HG03378 (cell line): ENCODE data around the gene ARAF.
A peak's percentile ranks its signal among the peaks of the same experiment; 100 is the strongest.
"Not testable (repeated sequence)": the region's sequence is repeated elsewhere in the genome, so short reads cannot be mapped to it uniquely, and the experiment has no call there.

ENCODE experiments used
- ATAC-seq: cut with Tn5 transposase; IDR thresholded peaks from one replicate; pipeline ENCODE4 v1.9.1; 2021; ENCODE audit warnings: mild to moderate bottlenecking, moderate library complexity; ENCODE audit not compliant: unreplicated experiment

The ARAF gene

GRCh38 chrX:47560934-47561658 is at the start of gene ARAF:
Gene ARAF, plus strand, starts transcription at chrX:47561205. Its CDS starts 1,763 bp downstream, at chrX:47562968.
- peak; percentile 79 for ATAC-seq

- ATAC-seq: not testable (repeated sequence)
Observed at GRCh38 chrX:47512383-47512782, 48.6 kb upstream of the ARAF start.

- not testable (repeated sequence) for ATAC-seq
Observed at GRCh38 chrX:47513034-47513965, 47.7 kb upstream of the ARAF start.

- ATAC-seq: no peak
Observed at GRCh38 chrX:47514533-47515235, 46.3 kb upstream of the ARAF start.

- ATAC-seq: no peak
Observed at GRCh38 chrX:47515941-47516665, 44.9 kb upstream of the ARAF start.

- no peak for ATAC-seq
Observed at GRCh38 chrX:47518144-47518543, 42.9 kb upstream of the ARAF start.

GRCh38 chrX:47523297-47523696 is 37.7 kb upstream of the ARAF start:
- peak; percentile 51 for ATAC-seq

GRCh38 chrX:47523713-47524166 is 37.3 kb upstream of the ARAF start:
- ATAC-seq: no peak

GRCh38 chrX:47529548-47529947 is 31.5 kb upstream of the ARAF start:
- no peak for ATAC-seq

GRCh38 chrX:47530049-47530448 is 31.0 kb upstream of the ARAF start:
- ATAC-seq: no peak

GRCh38 chrX:47539860-47540259 is 21.1 kb upstream of the ARAF start:
- no peak for ATAC-seq

GRCh38 chrX:47540754-47541538 is 20.1 kb upstream of the ARAF start:
- no peak for ATAC-seq

- no peak for ATAC-seq
Observed at GRCh38 chrX:47543496-47543895, 17.5 kb upstream of the ARAF start.

- peak; percentile 87 for ATAC-seq
Observed at GRCh38 chrX:47556045-47556623, 4.9 kb upstream of the ARAF start.

GRCh38 chrX:47558436-47558835 is 2.6 kb upstream of the ARAF start:
- ATAC-seq: no peak

- no peak for ATAC-seq
Observed at GRCh38 chrX:47560179-47560933, 649 bp upstream of the ARAF start.

GRCh38 chrX:47561659-47562151 is 700 bp downstream of the ARAF start:
- ATAC-seq: no peak

- no peak for ATAC-seq
Observed at GRCh38 chrX:47562615-47563243, 1.7 kb downstream of the ARAF start.
